Measurements from ENCODE around the gene DOCK9. TPM values are rescaled to one million over a fixed set of nuclear protein-coding genes. Genes with fewer than 3 reads are reported as not detected.

DOCK9 gene
- total RNA-seq, 2 donors from 2014 or later = 107 to 117 TPM

DNA sequence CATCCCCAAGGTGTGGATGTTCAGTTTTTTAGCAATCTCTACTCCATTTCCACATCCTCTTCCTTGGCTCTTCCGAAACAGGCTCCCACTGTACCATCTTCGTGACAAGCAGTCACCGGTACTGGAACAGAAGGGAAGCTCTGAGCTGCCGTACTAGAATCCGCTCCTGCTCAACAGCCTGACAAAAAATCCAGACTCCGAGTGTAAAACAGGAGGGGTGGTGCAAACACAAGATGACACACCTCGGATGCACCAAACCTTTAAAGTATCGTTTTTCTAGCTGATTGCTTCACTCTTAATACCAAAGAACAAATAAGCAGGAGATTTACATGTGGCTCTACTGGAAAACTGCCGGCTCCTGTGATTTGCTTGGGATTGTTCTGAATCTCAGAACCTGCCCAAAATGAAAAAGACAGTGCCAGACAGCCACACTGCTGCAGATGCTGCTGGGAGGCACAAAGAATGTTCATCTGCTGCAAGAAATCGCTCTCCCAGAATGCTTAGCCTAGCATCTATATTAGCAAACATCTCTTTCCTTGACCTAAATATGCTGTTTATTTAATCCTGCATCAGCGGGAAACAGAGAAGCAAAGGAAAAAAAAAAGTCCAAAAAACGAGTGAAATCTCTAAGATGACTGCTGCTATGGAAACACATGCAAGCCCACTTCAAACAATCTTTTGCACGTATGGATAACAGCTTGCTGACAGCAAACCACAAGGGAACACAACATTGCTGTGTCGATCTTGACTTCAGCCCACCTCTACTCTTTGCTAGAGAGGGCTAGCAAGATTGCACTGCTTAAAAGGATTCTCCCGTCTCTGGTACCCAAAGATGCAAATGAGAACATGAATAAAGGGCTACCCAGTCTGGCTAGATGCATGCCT lies 38.0 kb upstream of the DOCK9 start:
- no peak for DNase-seq (ENCODE audit: low spot score)
- H3K36me3 ChIP-seq = no peaks in the 10 kb centered on the region
- no peaks in the 10 kb centered on the region for H3K27me3 ChIP-seq (replicated peaks; ENCODE audit: insufficient read depth)
- intact Hi-C loops (cut with DNase I) = no loop called here
- no peak overlapping the region for H3K27ac ChIP-seq
- WGBS = 63% methylated on average over 15 of the region's 15 CpGs
- no peak overlapping the region for H3K4me3 ChIP-seq
- no peaks in the 10 kb centered on the region for H3K9me3 ChIP-seq
- no peaks in the 10 kb centered on the region for H3K4me1 ChIP-seq (replicated peaks)
- TF ChIP-seq POLR2AphosphoS5 (IDR thresholded peaks at IDR 0.05) (no peak), POLR2A (IDR thresholded peaks at IDR 0.05) (no peak)
- TF ChIP-seq, protein P1, sequence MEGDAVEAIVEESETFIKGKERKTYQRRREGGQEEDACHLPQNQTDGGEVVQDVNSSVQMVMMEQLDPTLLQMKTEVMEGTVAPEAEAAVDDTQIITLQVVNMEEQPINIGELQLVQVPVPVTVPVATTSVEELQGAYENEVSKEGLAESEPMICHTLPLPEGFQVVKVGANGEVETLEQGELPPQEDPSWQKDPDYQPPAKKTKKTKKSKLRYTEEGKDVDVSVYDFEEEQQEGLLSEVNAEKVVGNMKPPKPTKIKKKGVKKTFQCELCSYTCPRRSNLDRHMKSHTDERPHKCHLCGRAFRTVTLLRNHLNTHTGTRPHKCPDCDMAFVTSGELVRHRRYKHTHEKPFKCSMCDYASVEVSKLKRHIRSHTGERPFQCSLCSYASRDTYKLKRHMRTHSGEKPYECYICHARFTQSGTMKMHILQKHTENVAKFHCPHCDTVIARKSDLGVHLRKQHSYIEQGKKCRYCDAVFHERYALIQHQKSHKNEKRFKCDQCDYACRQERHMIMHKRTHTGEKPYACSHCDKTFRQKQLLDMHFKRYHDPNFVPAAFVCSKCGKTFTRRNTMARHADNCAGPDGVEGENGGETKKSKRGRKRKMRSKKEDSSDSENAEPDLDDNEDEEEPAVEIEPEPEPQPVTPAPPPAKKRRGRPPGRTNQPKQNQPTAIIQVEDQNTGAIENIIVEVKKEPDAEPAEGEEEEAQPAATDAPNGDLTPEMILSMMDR (IDR thresholded peaks at IDR 0.05) = no peak

DNA sequence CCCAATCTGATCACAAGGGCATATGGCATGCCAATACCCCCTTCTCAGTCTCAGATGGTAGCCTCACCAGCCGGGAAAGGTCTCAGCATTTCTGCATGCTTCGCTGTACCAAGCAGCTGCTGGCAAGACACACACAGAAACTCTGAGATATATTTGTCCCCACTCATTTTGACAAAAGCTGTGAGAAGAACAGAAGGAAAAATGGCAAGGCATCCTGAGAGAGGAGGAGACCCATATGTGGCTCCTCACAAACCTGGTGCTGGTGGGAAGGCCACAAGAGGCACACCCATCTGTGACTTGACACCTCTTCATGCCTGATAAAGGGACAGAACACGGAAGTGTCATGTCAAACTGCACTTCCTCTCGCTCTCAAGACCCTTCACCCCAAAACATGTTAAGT lies 36.7 kb upstream of the DOCK9 start:
- Histone ChIP-seq H3K27me3 (replicated peaks; ENCODE audit: insufficient read depth) (no peaks in the 10 kb centered on the region), H3K4me3 (no peak overlapping the region), H3K9me3 (no peaks in the 10 kb centered on the region), H3K27ac (no peak overlapping the region), H3K4me1 (replicated peaks) (no peaks in the 10 kb centered on the region), H3K36me3 (no peaks in the 10 kb centered on the region)
- no peak for DNase-seq (ENCODE audit: low spot score)
- TF ChIP-seq, protein P1 (IDR thresholded peaks at IDR 0.05) = no peak
- TF ChIP-seq POLR2AphosphoS5 (IDR thresholded peaks at IDR 0.05) (no peak), POLR2A (IDR thresholded peaks at IDR 0.05) (no peak)
- intact Hi-C loops (cut with DNase I) = no loop called here
- 85% methylated on average over 4 of the region's 4 CpGs for WGBS

DNA sequence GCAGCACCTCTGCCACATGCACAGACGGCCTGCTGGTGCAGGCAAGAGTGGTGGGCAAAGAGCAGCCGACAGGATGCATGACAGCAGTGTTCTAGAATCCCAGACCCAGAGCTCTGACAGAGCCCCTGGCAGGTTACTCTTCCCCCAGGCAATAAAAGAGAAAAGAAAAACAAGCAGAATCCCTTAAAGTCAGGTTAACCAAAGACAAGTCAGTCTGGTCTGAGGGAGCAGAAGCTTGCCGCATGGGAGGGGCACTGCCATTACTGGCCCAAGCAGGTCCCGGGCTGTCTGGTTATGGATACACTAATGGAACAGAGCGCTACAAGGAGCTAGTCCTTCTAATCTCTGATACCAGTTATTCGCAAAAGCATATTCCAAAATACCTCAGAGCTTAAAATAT lies 36.1 kb upstream of the DOCK9 start:
- Histone ChIP-seq H3K27me3 (replicated peaks; ENCODE audit: insufficient read depth) (no peaks in the 10 kb centered on the region), H3K4me3 (no peak overlapping the region), H3K36me3 (no peaks in the 10 kb centered on the region), H3K9me3 (no peaks in the 10 kb centered on the region), H3K27ac (no peak overlapping the region), H3K4me1 (replicated peaks) (no peaks in the 10 kb centered on the region)
- TF ChIP-seq POLR2AphosphoS5 (IDR thresholded peaks at IDR 0.05) = no peak
- TF ChIP-seq POLR2A (IDR thresholded peaks at IDR 0.05) = no peak
- TF ChIP-seq, protein P1 (IDR thresholded peaks at IDR 0.05) = no peak
- peak; percentile 30 for DNase-seq (ENCODE audit: low spot score)
- WGBS = 57% methylated on average over 6 of the region's 6 CpGs
- intact Hi-C loops (cut with DNase I) = no loop called here

DNA sequence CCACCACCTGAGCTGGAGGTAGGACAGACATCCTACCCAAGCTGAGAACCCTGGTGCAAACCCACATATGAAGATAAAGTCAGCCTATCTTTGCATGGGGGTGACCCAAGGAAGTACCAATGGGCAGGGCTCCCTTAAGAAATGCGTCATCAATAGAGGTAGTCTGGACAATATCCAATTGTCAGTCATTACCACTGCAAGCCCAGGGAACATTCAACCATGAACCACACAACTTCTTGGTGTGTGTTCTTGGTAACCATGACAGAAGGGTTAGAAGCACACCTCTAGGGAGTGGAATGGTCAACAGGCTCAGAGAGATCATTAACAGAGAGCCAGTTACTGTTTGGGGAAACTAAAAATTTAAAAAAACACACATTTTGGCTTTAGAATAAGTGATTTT lies 34.7 kb upstream of the DOCK9 start:
- 100% methylated on average over 1 of the region's 1 CpG for WGBS
- no peaks in the 10 kb centered on the region for H3K36me3 ChIP-seq
- no peaks in the 10 kb centered on the region for H3K9me3 ChIP-seq
- DNase-seq (ENCODE audit: low spot score) = no peak
- no peak overlapping the region for H3K27ac ChIP-seq
- intact Hi-C loops (cut with DNase I) = no loop called here
- no peaks in the 10 kb centered on the region for H3K27me3 ChIP-seq (replicated peaks; ENCODE audit: insufficient read depth)
- no peak overlapping the region for H3K4me3 ChIP-seq
- H3K4me1 ChIP-seq (replicated peaks) = no peaks in the 10 kb centered on the region
- TF ChIP-seq, protein P1 (IDR thresholded peaks at IDR 0.05) = no peak
- no peak for TF ChIP-seq POLR2A (IDR thresholded peaks at IDR 0.05)
- TF ChIP-seq POLR2AphosphoS5 (IDR thresholded peaks at IDR 0.05) = no peak

Measured in prostate gland (tissue), 2 donors.